A673 (cell line): ENCODE measurements around the gene ZMYM4.

Experiments used
- CTCF ChIP-seq: fragments of 300-800, 200-600 bp; sonication (generic); conservative IDR thresholded peaks from 2 replicates; pipeline ENCODE4 v1.5.1; 2017; ENCODE audit warnings: low read depth, mild to moderate bottlenecking, antibody characterized with exemption, low read length, moderate library complexity, mixed read lengths
- EZH2 ChIP-seq: fragments of 200-600 bp; sonication (generic); IDR thresholded peaks from 2 replicates; pipeline ENCODE4 v1.6.1; 2017; ENCODE audit warnings: borderline replicate concordance, low read depth, mild to moderate bottlenecking, mixed read lengths, antibody characterized with exemption, low read length; ENCODE audit not compliant: poor library complexity, severe bottlenecking

GRCh38 chr1:35305383-35305782, 36.9 kb downstream of the ZMYM4 start:
- TF ChIP-seq CTCF: no peak
- no peak for TF ChIP-seq EZH2
